Activated B cell treated with CpG ODN at 0.5 μM for 24 hours (primary cell): ENCODE data around the gene HEPHL1. TPM values are rescaled to one million over a fixed set of nuclear protein-coding genes. Genes with fewer than 3 reads are reported as not detected.

Experiments
- ATAC-seq: fragments of 200-7000 bp; cut with Tn5 transposase; one replicate; pipeline ENCODE4 v1.10.0; 2021; ENCODE audit warnings: low read depth, mild to moderate bottlenecking, moderate library complexity
- CTCF ChIA-PET: fragments of 350-600 bp; sonication (Branson Sonifier 250); formaldehyde crosslinking; loops from one replicate; lab custom pipeline; 2021; ENCODE audit warnings: antibody characterized with exemption; lab: Charles Lee
- POLR2A ChIA-PET: fragments of 350-600 bp; sonication (Branson Sonifier 250); formaldehyde crosslinking; loops from one replicate; lab custom pipeline; 2021; ENCODE audit warnings: antibody characterized with exemption; lab: Charles Lee
- DNase-seq: peaks from one replicate; pipeline ENCODE4 v3.0.0; 2022
- H3K27ac Mint-ChIP-seq: one replicate; pipeline ENCODE4 v1.8.0; 2020; ENCODE audit warnings: mixed read lengths
- H3K27me3 Mint-ChIP-seq: one replicate; pipeline ENCODE4 v1.8.0; 2021; ENCODE audit warnings: mixed read lengths
- H3K36me3 Mint-ChIP-seq: one replicate; pipeline ENCODE4 v1.8.0; 2021; ENCODE audit warnings: low read depth, mixed read lengths
- H3K4me1 Mint-ChIP-seq: one replicate; pipeline ENCODE4 v1.8.0; 2021; ENCODE audit warnings: mixed read lengths
- H3K4me3 Mint-ChIP-seq: one replicate; pipeline ENCODE4 v1.8.0; 2020; ENCODE audit warnings: mild to moderate bottlenecking, mixed read lengths
- H3K9me3 Mint-ChIP-seq: one replicate; pipeline ENCODE4 v1.8.0; 2020; ENCODE audit warnings: mixed read lengths
- CTCF ChIP-seq: fragments of 200-600 bp; IDR thresholded peaks from one replicate; pipeline ENCODE4 v1.8.0; 2022; ENCODE audit warnings: antibody characterized with exemption, mild to moderate bottlenecking
- intact Hi-C: fragments of 100-400 bp; cut with micrococcal nuclease; formaldehyde crosslinking; loops from one replicate; pipeline ENCODE4 v1.15.1; 2024
- total RNA-seq: library from RNA; stranded (reverse); gene quantifications from 2 replicates; pipeline ENCODE4 v1.2.3, GENCODE V29; 2022

HEPHL1 gene
- total RNA-seq, 1 donor from 2014 or later = not detected

GRCh38 chr11:94018721-94019120 lies 2.4 kb upstream of the HEPHL1 start:
- TF ChIP-seq CTCF = no peak
- H3K4me3 Mint-ChIP-seq = no peak overlapping the region
- POLR2A ChIA-PET = no interaction called here
- CTCF ChIA-PET = no interaction called here
- no peaks in the 10 kb centered on the region for H3K4me1 Mint-ChIP-seq
- DNase-seq (no peak), ATAC-seq (no peak)
- no peaks in the 10 kb centered on the region for H3K27me3 Mint-ChIP-seq
- intact Hi-C loops = no loop called here
- no peak overlapping the region for H3K27ac Mint-ChIP-seq
- H3K9me3 Mint-ChIP-seq = peaks cover 6% of the 10 kb centered on the region
- H3K36me3 Mint-ChIP-seq = no peaks in the 10 kb centered on the region

GRCh38 chr11:94023856-94024255 lies 2.7 kb downstream of the HEPHL1 start:
- no peak for TF ChIP-seq CTCF
- DNase-seq = no peak

GRCh38 chr11:94024547-94024946 lies 3.4 kb downstream of the HEPHL1 start:
- Mint-ChIP-seq H3K9me3 (peaks cover 6% of the 10 kb centered on the region), H3K4me3 (no peak overlapping the region), H3K4me1 (no peaks in the 10 kb centered on the region), H3K36me3 (no peaks in the 10 kb centered on the region), H3K27ac (no peak overlapping the region), H3K27me3 (no peaks in the 10 kb centered on the region)
- intact Hi-C loops = no loop called here
- no peak for TF ChIP-seq CTCF
- ChIA-PET POLR2A (no interaction called here), CTCF (no interaction called here)
- DNase-seq (no peak), ATAC-seq (no peak)

More at GRCh38 chr11:94023856-94024255, 2.7 kb downstream of the HEPHL1 start:
- Mint-ChIP-seq H3K9me3 (peaks cover 6% of the 10 kb centered on the region), H3K36me3 (no peaks in the 10 kb centered on the region), H3K27ac (no peak overlapping the region), H3K27me3 (no peaks in the 10 kb centered on the region), H3K4me3 (no peak overlapping the region), H3K4me1 (no peaks in the 10 kb centered on the region)
- ATAC-seq = no peak
- POLR2A ChIA-PET = no interaction called here
- intact Hi-C loops = no loop called here
- CTCF ChIA-PET = no interaction called here

- Mint-ChIP-seq H3K27me3 (no peaks in the 10 kb centered on the region), H3K36me3 (no peaks in the 10 kb centered on the region), H3K9me3 (peaks cover 6% of the 10 kb centered on the region), H3K27ac (no peak overlapping the region), H3K4me3 (no peak overlapping the region), H3K4me1 (no peaks in the 10 kb centered on the region)
- ATAC-seq (no peak), DNase-seq (no peak)
- ChIA-PET CTCF (no interaction called here), POLR2A (no interaction called here)
- TF ChIP-seq CTCF = no peak
- intact Hi-C loops = no loop called here
Measured at GRCh38 chr11:94025690-94026394, 4.7 kb downstream of the HEPHL1 start.

GRCh38 chr11:94027210-94027609 lies 6.1 kb downstream of the HEPHL1 start:
- Mint-ChIP-seq H3K27ac (no peak overlapping the region), H3K4me3 (no peak overlapping the region), H3K27me3 (no peaks in the 10 kb centered on the region), H3K36me3 (no peaks in the 10 kb centered on the region), H3K4me1 (no peaks in the 10 kb centered on the region), H3K9me3 (peaks cover 6% of the 10 kb centered on the region)
- ChIA-PET CTCF (no interaction called here), POLR2A (no interaction called here)
- ATAC-seq (no peak), DNase-seq (no peak)
- TF ChIP-seq CTCF = no peak
- intact Hi-C loops = no loop called here
